Lung (tissue), 12 donors: ENCODE data around the gene ARHGAP10. TPM values are rescaled to one million over a fixed set of nuclear protein-coding genes. Genes with fewer than 3 reads are reported as not detected.
"Not testable (repeated sequence)": the region's sequence is repeated elsewhere in the genome, so short reads cannot be mapped to it uniquely, and the experiment has no call there.

Source experiments
- ATAC-seq: fragments of 200-7000 bp; cut with Tn5 transposase; one replicate; pipeline ENCODE4 v1.9.1; 2020; ENCODE audit warnings: moderate number of reproducible peaks; ENCODE audit not compliant: insufficient read depth, low FRiP score
- DNase-seq, 3 donors: peaks; one replicate each; pipeline ENCODE4 v3.0.0-alpha.2; 2013 to 2017
- H3K27ac ChIP-seq, 2 donors: one replicate each; pipeline ENCODE4 v1.5.1; 2013; ENCODE audit warnings: mild to moderate bottlenecking in 2 of 2, moderate library complexity in 2 of 2, control low read depth in 1 of 2, inconsistent platforms in 1 of 2, low read depth in 1 of 2, low read length in 1 of 2
- H3K27me3 ChIP-seq, 3 donors: one replicate each; pipeline ENCODE4 v1.5.1; 2013; ENCODE audit warnings: low read length in 2 of 3; ENCODE audit not compliant: control insufficient read depth in 3 of 3, insufficient read depth in 3 of 3
- H3K36me3 ChIP-seq, 4 donors: one replicate each; pipeline ENCODE4 v1.5.1; 2013; ENCODE audit warnings: low read length in 4 of 4, mild to moderate bottlenecking in 1 of 4, moderate library complexity in 1 of 4; ENCODE audit not compliant: control insufficient read depth in 4 of 4, insufficient read depth in 4 of 4
- H3K4me1 ChIP-seq, 5 donors: one replicate each; pipeline ENCODE4 v1.5.1; 2013; ENCODE audit warnings: low read length in 5 of 5, mild to moderate bottlenecking in 2 of 5, moderate library complexity in 1 of 5; ENCODE audit not compliant: control insufficient read depth in 5 of 5, insufficient read depth in 5 of 5
- H3K4me3 ChIP-seq: one replicate; pipeline ENCODE4 v1.5.1; 2013; ENCODE audit warnings: mild to moderate bottlenecking, control low read depth, moderate library complexity
- H3K9ac ChIP-seq, 2 donors: one replicate each; pipeline ENCODE4 v1.5.1; 2013; ENCODE audit warnings: low read length in 2 of 2, control low read depth in 1 of 2; ENCODE audit not compliant: insufficient read depth in 1 of 2
- H3K9me3 ChIP-seq, 4 donors: one replicate each; pipeline ENCODE4 v1.5.1; 2013; ENCODE audit warnings: low read length in 3 of 4, mild to moderate bottlenecking in 1 of 4, moderate library complexity in 1 of 4; ENCODE audit not compliant: control insufficient read depth in 4 of 4, insufficient read depth in 3 of 4
- CTCF ChIP-seq: IDR thresholded peaks from 2 replicates; pipeline ENCODE4 v1.5.1; 2012; ENCODE audit warnings: mild to moderate bottlenecking; ENCODE audit errors: control extremely low read depth, extremely low read depth
- WGBS, 2 donors: extraction: QIAGEN DNeasy Blood & Tissue Kit; methylation state at CpG; one replicate each; pipeline ENCODE4 v1.1.7; 2013; 5-methylcytosine and 5-hydroxymethylcytosine counted together
- polyA plus RNA-seq, 2 donors: library from polyadenylated mRNA; stranded (reverse); fragments of 200-250 nt; gene quantifications; one replicate each; pipeline ENCODE4 v1.2.1, GENCODE V29; 2013
- total RNA-seq, 2 donors: library from RNA; depleted of rRNA in 1 of 2; stranded (reverse); fragments of >200 nt in 1 of 2; gene quantifications; one replicate each; pipeline ENCODE4 v1.2.1, GENCODE V29; 2014 to 2021
- donor health status: control.
- donor health status: control.
- donor health status: Bipolar disorder and iron deficiency.
- donor health status: healthy.
- donor health status: DM: yes; HTN: yes; CAD: no.

Gene ARHGAP10
- total and polyA plus RNA-seq, 4 donors: 9.1 to 25.0 (median 17.5) TPM

GRCh38 chr4:147880511-147880910 is 148.6 kb downstream of the ARHGAP10 start:
- H3K9me3 ChIP-seq: no peaks in the 10 kb centered on the region
- peaks cover 3 to 28% (median 9%) of the 10 kb centered on the region in 4 donors for H3K36me3 ChIP-seq
- no peaks in the 10 kb centered on the region for H3K27me3 ChIP-seq
- H3K4me1 ChIP-seq: no peaks in the 10 kb centered on the region
- 98 to 99% methylated on average over 3 of the region's 3 CpGs for WGBS, 2 donors
- no peak overlapping the region for H3K4me3 ChIP-seq
- DNase-seq: no peak
- no peak for TF ChIP-seq CTCF
- no peak overlapping the region for H3K27ac ChIP-seq
- H3K9ac ChIP-seq: no peak overlapping the region
- ATAC-seq: no peak

DNA sequence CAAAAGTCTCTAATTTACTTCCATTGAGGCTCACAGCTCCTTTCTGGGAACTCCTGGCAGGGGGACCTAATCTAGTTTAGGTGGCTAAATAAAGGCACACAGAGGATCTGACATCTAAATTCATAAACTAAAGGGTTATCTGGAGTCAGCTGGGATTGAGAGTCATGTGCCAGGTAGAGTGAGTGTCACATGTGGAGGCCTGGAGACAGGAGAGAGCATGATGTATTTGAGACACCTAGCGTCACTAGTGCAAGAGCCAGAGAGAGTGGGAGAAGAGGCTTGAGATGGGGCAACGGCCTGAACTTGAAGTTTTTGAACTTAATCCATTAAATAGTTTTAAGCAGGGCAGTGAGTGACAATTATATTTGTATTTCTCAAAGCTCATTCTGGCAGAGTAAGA is 152.6 kb downstream of the ARHGAP10 start:
- Histone ChIP-seq H3K36me3 (peaks cover 0 to 25% (median 7%) of the 10 kb centered on the region in 4 donors), H3K4me3 (no peak overlapping the region), H3K4me1 (peaks cover 0 to under 1% (median 0%) of the 10 kb centered on the region in 5 donors), H3K27ac (no peak overlapping the region), H3K9me3 (no peaks in the 10 kb centered on the region), H3K9ac (no peak overlapping the region), H3K27me3 (no peaks in the 10 kb centered on the region)
- ATAC-seq: no peak
- no peak for DNase-seq
- TF ChIP-seq CTCF: no peak
- 99 to 100% methylated on average over 2 of the region's 2 CpGs for WGBS, 2 donors

DNA sequence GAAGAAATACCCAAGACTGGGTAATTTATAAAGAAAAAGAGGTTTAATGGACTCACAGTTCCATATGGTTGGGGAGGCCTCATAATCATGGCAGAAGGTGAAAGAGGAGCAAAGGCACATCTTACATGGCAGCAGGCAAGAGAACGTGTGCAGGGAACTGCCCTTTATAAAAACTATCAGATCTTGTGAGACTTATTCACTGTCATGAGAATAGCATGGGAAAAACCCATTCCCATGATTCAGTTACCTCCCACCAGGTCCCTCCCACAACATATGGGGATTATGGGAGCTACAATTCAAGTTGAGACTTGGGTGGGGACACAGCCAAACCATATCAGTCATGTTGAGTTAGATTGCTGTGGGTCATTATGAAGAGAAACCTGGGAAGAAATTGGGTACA is 153.3 kb downstream of the ARHGAP10 start:
- not testable (repeated sequence) for ATAC-seq, DNase-seq, H3K9me3 ChIP-seq, H3K4me3 ChIP-seq, H3K27me3 ChIP-seq, H3K9ac ChIP-seq, H3K4me1 ChIP-seq, H3K27ac ChIP-seq
- H3K36me3 ChIP-seq: peaks cover 0 to 22% (median 8%) of the 10 kb centered on the region in 4 donors
- 95 to 100% methylated on average over 1 of the region's 1 CpG for WGBS, 2 donors

DNA sequence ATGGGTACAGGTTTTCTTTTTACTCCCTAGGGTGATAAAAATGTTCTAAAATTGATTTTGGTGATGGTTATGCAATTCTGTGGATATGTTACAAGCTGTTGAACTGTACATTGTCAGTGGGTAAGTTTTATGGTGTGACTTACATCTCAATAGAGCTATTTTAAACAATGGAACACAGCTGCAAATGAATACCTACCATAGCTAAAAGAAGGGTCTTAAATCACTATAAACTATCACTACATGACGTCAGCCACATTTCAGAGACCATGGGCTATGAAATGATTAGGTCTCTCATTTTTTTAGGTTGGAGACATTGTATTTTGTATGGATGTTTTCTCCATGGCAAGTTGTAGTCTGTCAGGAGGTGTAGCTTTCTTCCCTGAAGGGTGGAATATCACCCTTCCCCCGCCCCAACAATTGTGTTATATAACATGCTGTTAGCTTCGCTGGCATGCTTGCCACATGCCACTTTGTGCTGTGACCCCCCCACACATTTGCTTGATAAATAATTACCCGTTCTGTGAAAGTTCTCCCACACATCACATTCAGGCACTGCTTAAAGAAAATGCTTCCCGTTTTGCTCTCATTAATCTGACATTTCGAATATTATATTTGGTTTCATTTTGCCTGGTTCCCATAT is 159.7 kb downstream of the ARHGAP10 start:
- no peak for TF ChIP-seq CTCF
- WGBS, 2 donors: 91% methylated on average over 6 of the region's 6 CpGs

More for the DNA sequence above, 159.7 kb downstream of the ARHGAP10 start:
- ATAC-seq (no peak), DNase-seq (no peak)
- Histone ChIP-seq H3K36me3 (peaks cover 2 to 6% (median 4%) of the 10 kb centered on the region in 4 donors), H3K4me3 (no peak overlapping the region), H3K4me1 (peaks cover 0 to 5% (median 0%) of the 10 kb centered on the region in 5 donors), H3K9me3 (peaks cover 0 to 3% (median 0%) of the 10 kb centered on the region in 4 donors), H3K27ac (no peak overlapping the region), H3K9ac (no peak overlapping the region), H3K27me3 (no peaks in the 10 kb centered on the region)
